GM19025 (cell line): ENCODE measurements around the gene CCDC9B.

Experiments
- ATAC-seq: cut with Tn5 transposase; IDR thresholded peaks from one replicate; pipeline ENCODE4 v1.9.1; 2021; ENCODE audit warnings: mild to moderate bottlenecking, low read depth, moderate library complexity; ENCODE audit not compliant: unreplicated experiment

Gene CCDC9B

GRCh38 chr15:40340740-40341400, at the start of gene CCDC9B:
Gene CCDC9B, minus strand, starts transcription at chr15:40340939. Its CDS starts 120 bp downstream, at chr15:40340819.
- no peak for ATAC-seq

- no peak for ATAC-seq
These were observed 49.3 kb upstream of the CCDC9B start for GRCh38 chr15:40389824-40390595.

- no peak for ATAC-seq
These were observed 48.4 kb upstream of the CCDC9B start for GRCh38 chr15:40388941-40389823.

GRCh38 chr15:40386480-40386879, 45.7 kb upstream of the CCDC9B start:
- ATAC-seq, result no peak

- peak; percentile 96 for ATAC-seq
These were observed 42.1 kb upstream of the CCDC9B start, which contains the start of gene KNSTRN for GRCh38 chr15:40382580-40383456. Gene KNSTRN, plus strand, starts transcription at chr15:40382721. Its CDS starts 115 bp downstream, at chr15:40382836.

- no peak for ATAC-seq
These were observed 41.2 kb upstream of the CCDC9B start for GRCh38 chr15:40381818-40382529.

- ATAC-seq, result no peak
These were observed 39.9 kb upstream of the CCDC9B start for GRCh38 chr15:40380636-40381035.

- no peak for ATAC-seq
These were observed 39.1 kb upstream of the CCDC9B start for GRCh38 chr15:40379853-40380252.

- ATAC-seq, result no peak
These were observed 38.6 kb upstream of the CCDC9B start for GRCh38 chr15:40379374-40379773.

- no peak for ATAC-seq
These were observed 36.9 kb upstream of the CCDC9B start for GRCh38 chr15:40377606-40378005.

- no peak for ATAC-seq
These were observed 32.2 kb upstream of the CCDC9B start for GRCh38 chr15:40372981-40373380.

GRCh38 chr15:40369971-40370370, 29.2 kb upstream of the CCDC9B start:
- no peak for ATAC-seq

GRCh38 chr15:40369474-40369869, 28.7 kb upstream of the CCDC9B start:
- ATAC-seq, result no peak

GRCh38 chr15:40368719-40369473, 28.2 kb upstream of the CCDC9B start:
- ATAC-seq, result no peak

GRCh38 chr15:40367686-40368611, 27.2 kb upstream of the CCDC9B start:
- ATAC-seq, result peak; percentile 73

GRCh38 chr15:40367371-40367685, 26.6 kb upstream of the CCDC9B start:
- no peak for ATAC-seq

- no peak for ATAC-seq
These were observed 26.0 kb upstream of the CCDC9B start for GRCh38 chr15:40366457-40367370.
